Stimulated activated naive B cell treated with anti-CD40 and anti-IgM and Interleukin-4, amounts not matched to agents 10 μg/mL and 1 μg/mL and 100 μg/mL, for 72 hours (primary cell): ENCODE data around the gene ERVW-1.
A peak's percentile ranks its signal among the peaks of the same experiment; 100 is the strongest.

Experiments used
- ATAC-seq, 2 donors: fragments of 150-1000 bp; cut with Tn5 transposase; replicated peaks; 2 replicates each; pipeline ENCODE4 v1.10.0; 2021; ENCODE audit warnings: moderate library complexity in 1 of 2
- DNase-seq: peaks from one replicate; pipeline ENCODE4 v3.0.0; 2021
- H3K27ac Mint-ChIP-seq: one replicate; pipeline ENCODE4 v1.8.0; 2022; ENCODE audit warnings: mild to moderate bottlenecking, mixed read lengths
- H3K27me3 Mint-ChIP-seq, 2 donors: one replicate each; pipeline ENCODE4 v1.8.0; 2022; ENCODE audit warnings: mixed read lengths in 2 of 2
- H3K36me3 Mint-ChIP-seq, 2 donors: one replicate each; pipeline ENCODE4 v1.8.0; 2022; ENCODE audit warnings: mixed read lengths in 2 of 2, mild to moderate bottlenecking in 1 of 2
- H3K4me1 Mint-ChIP-seq, 2 donors: one replicate each; pipeline ENCODE4 v1.8.0; 2022; ENCODE audit warnings: mixed read lengths in 2 of 2, mild to moderate bottlenecking in 1 of 2
- H3K4me3 Mint-ChIP-seq, 2 donors: one replicate each; pipeline ENCODE4 v1.8.0; 2022; ENCODE audit warnings: mild to moderate bottlenecking in 2 of 2, mixed read lengths in 2 of 2, moderate library complexity in 1 of 2
- H3K9me3 Mint-ChIP-seq, 2 donors: one replicate each; pipeline ENCODE4 v1.8.0; 2022; ENCODE audit warnings: mixed read lengths in 2 of 2, mild to moderate bottlenecking in 1 of 2

The ERVW-1 gene

GRCh38 chr7:92425311-92425947, 52.3 kb downstream of the ERVW-1 start:
- no peaks in the 10 kb centered on the region for H3K9me3 Mint-ChIP-seq
- peaks cover 7 to 9% of the 10 kb centered on the region in 2 donors for H3K4me1 Mint-ChIP-seq
- H3K27ac Mint-ChIP-seq: no peak overlapping the region
- no peaks in the 10 kb centered on the region for H3K36me3 Mint-ChIP-seq
- DNase-seq (no peak), ATAC-seq (no peak)
- peak overlapping the region in 1 of 2 donors; percentile 25 for H3K4me3 Mint-ChIP-seq
- H3K27me3 Mint-ChIP-seq: peaks cover 9 to 17% of the 10 kb centered on the region in 2 donors

GRCh38 chr7:92423710-92424131, 54.0 kb downstream of the ERVW-1 start:
- no peak for ATAC-seq
- no peaks in the 10 kb centered on the region for H3K36me3 Mint-ChIP-seq
- peaks cover 9 to 17% of the 10 kb centered on the region in 2 donors for H3K27me3 Mint-ChIP-seq
- H3K9me3 Mint-ChIP-seq: no peaks in the 10 kb centered on the region
- peaks cover 7 to 9% of the 10 kb centered on the region in 2 donors for H3K4me1 Mint-ChIP-seq
- no peak overlapping the region for H3K27ac Mint-ChIP-seq
- no peak for DNase-seq
- H3K4me3 Mint-ChIP-seq: peak overlapping the region; percentile 1 to 30

GRCh38 chr7:92422926-92423325, 54.8 kb downstream of the ERVW-1 start:
- ATAC-seq (no peak), DNase-seq (no peak)
- no peaks in the 10 kb centered on the region for H3K36me3 Mint-ChIP-seq
- H3K4me3 Mint-ChIP-seq: no peak overlapping the region
- H3K9me3 Mint-ChIP-seq: no peaks in the 10 kb centered on the region
- H3K4me1 Mint-ChIP-seq: peaks cover 7 to 9% of the 10 kb centered on the region in 2 donors
- peaks cover 9 to 17% of the 10 kb centered on the region in 2 donors for H3K27me3 Mint-ChIP-seq
- no peak overlapping the region for H3K27ac Mint-ChIP-seq

- Mint-ChIP-seq H3K27me3 (peaks cover 9 to 17% of the 10 kb centered on the region in 2 donors), H3K36me3 (no peaks in the 10 kb centered on the region), H3K4me1 (peaks cover 7 to 9% of the 10 kb centered on the region in 2 donors), H3K9me3 (no peaks in the 10 kb centered on the region), H3K27ac (no peak overlapping the region), H3K4me3 (no peak overlapping the region)
- DNase-seq (no peak), ATAC-seq (no peak)
Measured at GRCh38 chr7:92421676-92422435, 55.9 kb downstream of the ERVW-1 start.
